ENCODE results near the gene CHST14.
A peak's percentile ranks its signal among the peaks of the same experiment; 100 is the strongest.

The CHST14 gene, protein sequence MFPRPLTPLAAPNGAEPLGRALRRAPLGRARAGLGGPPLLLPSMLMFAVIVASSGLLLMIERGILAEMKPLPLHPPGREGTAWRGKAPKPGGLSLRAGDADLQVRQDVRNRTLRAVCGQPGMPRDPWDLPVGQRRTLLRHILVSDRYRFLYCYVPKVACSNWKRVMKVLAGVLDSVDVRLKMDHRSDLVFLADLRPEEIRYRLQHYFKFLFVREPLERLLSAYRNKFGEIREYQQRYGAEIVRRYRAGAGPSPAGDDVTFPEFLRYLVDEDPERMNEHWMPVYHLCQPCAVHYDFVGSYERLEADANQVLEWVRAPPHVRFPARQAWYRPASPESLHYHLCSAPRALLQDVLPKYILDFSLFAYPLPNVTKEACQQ
- total RNA-seq, result 7.6 to 16.2 (median 8.0) reads per million in 4 experiments

DNA sequence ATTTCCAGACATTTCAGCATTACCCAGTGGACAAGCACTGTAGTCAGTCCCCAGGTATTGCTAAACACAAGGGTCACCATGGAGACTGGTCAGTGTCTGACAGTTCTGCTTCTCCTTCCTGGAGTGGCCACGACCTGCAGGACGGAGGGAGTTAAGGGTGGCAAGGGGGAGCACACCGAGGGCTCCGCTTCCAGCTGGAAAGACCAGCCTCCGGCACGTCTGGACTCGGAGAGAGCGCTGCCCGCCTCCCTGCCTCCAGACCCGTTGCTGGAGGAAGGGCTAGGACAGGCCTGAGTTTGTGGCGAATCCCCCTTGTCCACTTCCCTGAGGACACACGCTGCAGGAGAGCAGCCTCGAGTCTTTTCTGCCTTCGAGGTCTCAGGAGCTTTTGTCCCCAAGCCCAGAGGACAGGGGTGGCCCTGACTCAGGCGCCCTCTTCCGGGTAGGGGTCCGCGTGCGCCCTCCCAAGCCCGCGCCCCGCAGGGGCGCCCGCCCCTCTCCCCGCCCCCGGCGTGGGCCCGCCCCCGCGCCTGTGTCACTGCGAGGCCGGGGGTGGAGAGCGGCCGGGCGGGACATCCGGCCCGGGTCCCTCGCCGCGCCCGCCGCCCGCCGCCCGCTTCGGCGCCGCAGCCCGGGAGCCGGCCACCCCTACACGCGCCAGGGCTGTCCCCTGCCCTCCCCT is at the start of gene CHST14:
CHST14 (plus strand) TSS at position 562 of the 682 bp plus-strand sequence. CDS start 230 bp downstream, outside the sequence.
- DNase-seq, result peak; percentile 60

DNA sequence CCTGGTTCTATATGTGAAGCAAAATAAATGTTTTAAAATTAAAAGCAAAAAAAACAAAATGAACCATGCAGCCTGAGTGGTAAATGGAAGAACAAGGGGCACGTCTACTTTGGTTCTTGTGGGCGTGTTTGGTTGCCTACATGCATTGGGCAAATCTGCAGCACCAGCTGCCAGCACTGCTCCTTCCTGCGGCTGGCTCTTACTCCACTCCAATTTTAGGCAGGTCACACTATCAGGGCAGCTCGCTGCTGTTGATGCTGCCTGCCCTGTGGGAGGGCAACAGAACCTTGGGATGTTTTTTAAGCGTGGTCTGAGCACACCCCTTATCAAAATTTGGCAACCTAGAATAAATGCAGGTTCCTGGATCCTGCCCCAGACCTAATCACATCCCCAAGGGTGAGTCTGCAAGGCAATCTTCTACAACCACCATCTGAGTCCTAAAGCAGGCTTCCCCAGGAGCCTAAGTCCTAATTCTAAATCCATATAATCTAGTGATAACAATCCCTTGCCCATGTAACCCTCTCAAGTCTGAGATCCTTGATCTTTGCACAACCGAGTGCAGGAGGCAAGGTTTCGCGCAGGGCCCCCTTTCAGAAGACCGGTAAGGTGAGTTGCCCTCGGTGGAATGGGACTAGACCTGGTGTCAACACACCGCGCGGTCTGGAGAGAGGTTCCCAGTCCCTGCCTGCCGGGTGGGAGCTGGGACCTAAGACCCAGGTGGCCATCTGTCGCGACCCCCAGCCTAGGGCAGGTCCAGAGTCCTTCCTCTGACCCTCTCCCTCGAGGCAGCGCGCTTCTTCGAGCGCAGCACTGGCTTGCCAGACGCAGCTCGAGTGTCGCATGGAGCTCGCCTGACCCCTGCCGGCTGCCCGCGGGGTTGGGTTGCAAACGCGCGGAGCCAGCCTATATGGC is 49.3 kb upstream of the CHST14 start:
- peak; percentile 65 for DNase-seq

DNA sequence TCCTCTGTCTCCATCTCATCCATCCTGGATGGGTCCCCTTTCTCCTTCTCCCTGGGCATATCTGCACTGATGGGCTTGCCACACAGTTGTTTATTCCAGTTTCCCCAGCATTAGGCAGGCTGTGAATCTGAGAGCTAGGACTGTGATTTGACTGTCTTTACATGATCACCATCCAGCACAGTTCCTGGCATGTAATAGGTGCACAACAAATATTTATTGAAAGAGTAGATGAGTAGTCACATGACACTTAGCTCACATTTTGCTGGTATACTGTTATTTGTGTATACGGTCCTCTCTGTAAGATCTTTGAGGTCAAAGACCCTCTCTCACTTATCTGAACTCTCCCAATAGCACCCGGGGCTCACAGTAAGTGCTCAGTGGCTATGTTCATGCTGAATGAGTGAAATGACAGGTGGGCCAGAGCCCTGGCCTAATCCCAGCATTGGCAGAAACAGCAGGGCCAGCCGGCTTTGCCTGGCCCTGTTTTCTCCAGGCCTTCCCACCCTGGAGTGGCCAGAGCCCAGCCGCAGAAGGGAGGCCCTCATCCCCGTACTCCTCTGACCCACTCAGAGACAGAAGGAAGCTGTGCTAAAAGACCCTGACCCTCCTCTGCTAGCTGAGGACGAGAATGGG is 46.2 kb upstream of the CHST14 start:
- no peak for DNase-seq

DNA sequence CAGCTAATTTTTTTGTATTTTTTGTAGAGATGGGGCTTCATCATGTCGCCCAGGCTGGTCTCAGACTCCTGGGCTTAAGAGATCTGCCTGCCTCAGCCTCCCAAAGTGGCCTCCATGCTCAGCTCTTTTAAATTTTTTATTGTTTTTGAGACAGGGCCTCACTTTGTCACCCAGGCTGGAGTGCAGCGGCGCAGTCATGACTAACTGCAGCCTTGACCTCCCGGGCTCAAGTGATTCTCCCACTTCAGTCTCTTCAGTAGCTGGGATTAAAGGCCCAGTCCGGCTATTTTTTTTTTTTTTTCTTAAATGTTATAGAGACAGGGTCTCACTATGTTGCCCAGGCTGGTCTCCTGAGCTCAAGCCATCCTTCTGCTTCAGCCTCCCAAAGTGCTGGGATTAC is 45.1 kb upstream of the CHST14 start:
- no peak for DNase-seq

DNA sequence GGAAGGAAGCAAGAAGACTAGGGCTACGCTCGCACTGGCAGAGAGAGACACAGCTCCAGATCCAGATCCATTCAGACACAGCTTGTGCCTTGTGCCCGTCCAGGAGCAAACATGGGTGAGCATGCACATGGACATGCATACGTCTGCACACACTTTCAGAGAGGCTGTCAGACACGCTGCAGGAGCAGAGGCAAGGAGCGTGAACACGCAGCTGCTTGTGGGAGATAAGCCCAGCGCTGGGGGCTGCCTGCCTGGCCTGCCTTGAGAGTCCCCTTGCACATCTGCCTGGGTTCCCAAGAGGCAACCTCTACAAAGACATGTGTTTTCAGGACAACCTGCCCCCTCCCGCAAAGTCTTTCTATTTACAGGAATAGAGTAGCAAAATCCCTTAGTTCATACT is 43.6 kb upstream of the CHST14 start:
- DNase-seq, result no peak

DNA sequence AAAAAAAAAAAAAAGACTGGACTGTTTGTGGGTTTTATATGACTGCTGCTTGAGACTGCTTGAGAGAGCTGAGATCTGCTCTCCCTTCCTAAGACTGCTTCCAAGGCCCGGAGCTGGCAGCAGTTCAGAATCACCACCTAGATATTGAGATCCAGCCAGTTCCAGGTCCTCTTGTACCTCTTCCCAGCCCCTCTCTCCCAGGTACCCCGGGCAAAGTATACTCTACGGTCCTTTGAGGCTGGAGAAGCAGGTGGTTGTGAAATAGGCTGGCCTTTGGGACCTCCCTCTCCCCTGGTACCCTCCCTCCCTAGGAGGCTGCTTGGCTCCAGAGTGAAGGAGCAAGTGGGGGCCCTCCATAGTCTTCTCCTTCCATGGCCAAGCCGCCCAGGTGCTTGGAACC is 42.6 kb upstream of the CHST14 start:
- no peak for DNase-seq

DNA sequence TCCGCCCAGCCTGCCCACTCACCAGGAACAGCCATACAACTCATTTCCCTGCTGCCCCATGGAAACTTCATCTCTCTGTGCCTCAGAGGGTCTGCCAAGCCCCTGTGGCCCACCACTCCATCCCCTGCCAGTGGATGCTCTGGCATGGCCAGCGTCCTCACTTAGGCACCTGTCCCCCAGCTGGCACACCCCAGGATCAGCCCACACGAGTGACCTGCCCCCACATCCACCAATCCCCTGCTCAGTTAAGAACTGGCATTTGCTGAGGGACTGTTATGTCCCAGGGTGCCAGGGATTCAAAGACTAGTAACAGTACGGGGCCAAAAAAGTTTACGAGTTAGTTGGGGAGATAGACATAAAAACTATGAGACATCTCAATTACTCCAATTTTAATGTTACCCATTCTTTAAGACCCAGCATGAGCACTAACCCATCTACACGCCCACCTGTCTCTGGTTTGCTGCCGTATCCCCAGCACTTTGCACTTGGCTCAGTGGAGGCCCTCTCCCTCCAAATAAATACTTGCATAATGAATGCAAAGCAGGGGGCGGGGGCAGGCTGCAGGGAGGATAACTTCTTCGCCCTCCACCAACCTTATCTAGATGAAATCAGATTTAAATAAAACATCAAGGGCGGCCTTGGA is 41.6 kb upstream of the CHST14 start:
- DNase-seq, result no peak

DNA sequence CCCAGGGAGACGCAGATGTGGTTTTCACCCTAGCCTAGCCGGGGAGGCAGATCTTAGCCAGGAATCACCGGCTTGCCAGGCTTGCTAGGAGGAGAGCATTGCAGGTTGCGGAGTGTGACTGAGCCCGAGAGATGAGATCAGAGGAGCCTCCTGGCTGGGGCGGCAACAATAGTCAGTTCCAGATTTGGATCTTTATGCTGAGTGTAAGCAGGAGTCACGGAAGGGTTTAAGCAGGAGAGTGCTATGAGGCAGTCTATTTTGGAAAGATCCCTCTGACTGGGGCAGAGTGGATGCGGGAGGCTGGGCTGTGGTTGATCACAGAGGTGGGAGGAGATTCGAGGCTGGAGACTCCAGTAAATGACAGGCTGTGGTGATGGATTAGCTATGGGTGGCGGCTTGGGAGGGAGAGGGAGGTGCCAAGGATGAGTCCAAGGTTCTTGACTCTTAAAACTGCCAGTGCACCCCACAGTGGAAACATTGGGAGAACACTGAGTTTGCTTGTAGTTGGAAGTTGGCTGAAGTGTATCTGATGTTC is 40.4 kb upstream of the CHST14 start:
- no peak for DNase-seq

DNA sequence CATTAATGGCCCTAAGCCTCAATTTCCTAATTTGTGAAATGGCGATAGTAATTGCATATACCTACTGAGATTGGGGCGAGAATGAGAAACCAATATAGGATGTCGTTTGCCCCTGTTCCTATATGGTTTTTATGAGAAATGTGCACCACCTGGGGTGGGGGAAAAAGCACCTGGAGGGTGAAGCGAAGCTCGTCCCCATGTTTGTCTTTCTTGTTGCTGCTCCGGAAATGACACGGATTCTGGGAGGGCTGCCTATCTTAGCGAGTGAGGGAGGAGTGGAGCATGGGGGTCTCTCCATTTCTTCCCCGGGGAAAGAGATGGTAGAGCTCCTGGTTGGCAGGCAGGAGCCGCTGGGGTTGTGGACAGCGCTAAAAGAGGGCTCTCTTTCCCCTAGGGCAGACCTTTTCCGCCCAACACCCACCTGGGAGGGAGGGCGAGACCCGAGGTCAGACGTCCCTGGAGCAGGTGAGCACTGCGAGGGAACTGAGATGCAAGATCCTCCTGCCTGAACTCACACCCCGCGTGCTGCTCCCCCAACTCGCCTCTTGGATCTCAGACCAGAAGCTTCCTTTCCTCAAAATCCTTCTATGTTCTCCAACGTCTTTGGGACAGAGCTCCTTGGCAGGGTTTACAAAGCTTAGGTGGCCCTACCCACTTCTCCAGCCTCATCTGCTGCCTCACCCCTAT is 35.6 kb upstream of the CHST14 start:
- no peak for DNase-seq

DNA sequence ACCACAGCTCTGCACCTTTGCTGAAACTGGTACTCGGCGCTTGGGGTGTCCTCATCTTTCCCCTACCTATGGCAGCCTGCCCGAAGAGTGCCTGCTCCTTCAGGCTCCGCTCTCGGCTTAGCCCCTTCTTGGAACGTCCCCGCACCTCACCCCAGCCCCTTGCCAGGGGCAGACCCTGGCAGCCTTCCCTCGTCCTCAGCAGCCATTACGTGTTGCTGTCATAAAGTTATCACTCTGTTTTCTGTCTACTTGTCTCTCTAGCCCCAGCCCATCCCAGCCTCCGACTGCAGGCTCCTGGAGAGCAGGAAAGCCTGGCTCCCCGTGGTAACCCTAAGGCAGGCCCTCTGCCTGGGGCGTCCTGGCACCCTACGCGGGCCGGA is 35.1 kb upstream of the CHST14 start:
- DNase-seq, result no peak

DNA sequence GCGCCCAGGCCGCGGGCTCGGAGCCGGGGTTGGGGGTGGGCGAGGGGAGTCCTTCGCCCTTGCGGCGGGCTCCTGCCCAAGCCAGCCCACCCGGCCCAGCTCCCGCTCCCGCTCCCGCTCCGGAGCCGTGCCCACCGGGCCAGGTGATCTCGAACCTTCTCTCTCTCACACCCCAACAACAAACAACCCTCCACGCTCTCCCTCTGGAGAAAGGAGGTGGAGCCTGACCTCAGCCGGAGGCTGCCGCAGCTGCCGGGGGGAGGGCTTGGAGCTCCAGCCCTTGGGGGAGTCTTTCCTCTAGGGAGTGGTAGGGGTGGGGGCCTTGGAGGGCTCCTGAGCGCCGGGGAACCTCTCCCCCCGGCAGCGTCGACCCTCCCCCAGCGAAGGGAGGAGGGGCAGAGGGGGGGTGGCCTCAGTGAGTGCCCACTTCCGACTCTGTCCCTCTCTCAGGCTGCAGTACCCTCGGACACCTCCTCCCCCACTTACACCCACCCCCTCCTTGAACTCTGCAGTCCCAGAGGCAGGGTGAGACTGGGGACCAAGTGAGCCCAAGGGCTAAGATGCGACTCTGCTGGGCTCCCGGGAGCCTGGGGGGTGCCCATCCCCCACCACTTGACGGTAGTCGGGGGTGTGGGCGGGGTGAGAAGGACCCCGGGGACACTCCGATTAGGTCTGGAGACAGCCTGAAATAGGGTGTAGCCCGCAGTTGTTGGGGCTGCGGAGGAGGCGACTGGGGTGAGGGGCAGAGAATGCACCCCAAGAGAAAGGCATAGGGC is 34.5 kb upstream of the CHST14 start:
- DNase-seq, result no peak

DNA sequence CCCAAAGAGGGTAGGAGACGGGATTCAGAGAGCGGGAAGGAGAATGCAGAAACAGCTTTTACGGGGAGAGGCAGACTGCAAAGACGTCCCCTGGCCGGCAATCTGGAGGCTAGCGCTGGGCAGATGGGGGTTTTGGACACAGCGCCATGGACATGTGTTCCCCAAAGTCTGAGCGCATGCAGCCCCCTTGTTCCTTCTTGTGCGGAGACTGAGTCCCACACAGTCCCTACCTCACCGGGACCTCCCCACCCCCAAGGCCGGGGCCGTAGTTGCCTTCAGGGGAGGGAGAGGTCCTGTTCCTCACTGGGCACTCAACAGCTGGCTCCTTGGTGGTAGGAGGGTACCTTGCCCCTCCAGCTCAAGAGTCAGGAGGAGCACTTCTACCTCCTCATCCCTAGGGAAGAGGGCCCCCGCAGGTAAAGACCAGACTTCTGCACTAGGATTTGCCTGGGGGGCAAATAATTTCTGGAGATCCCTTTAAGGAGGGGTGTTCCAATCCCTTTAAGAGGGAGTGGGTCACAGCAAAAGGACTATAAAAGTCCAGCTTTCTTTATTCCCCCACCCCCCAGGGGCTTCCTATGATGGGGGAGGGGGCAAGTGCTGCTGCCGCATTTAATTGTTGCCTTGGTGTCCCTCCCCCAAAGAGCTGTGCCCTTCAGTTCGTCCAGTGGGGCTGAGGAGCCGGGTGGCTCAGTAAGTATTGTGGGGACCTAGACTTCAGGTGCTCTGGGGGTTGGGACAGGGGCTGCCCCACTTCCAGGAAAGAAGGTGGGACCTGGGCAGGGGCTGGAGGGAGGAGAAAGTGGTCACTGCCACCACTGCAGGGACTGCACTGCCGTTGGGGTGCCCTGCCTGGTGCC is 33.7 kb upstream of the CHST14 start:
- no peak for DNase-seq

DNA sequence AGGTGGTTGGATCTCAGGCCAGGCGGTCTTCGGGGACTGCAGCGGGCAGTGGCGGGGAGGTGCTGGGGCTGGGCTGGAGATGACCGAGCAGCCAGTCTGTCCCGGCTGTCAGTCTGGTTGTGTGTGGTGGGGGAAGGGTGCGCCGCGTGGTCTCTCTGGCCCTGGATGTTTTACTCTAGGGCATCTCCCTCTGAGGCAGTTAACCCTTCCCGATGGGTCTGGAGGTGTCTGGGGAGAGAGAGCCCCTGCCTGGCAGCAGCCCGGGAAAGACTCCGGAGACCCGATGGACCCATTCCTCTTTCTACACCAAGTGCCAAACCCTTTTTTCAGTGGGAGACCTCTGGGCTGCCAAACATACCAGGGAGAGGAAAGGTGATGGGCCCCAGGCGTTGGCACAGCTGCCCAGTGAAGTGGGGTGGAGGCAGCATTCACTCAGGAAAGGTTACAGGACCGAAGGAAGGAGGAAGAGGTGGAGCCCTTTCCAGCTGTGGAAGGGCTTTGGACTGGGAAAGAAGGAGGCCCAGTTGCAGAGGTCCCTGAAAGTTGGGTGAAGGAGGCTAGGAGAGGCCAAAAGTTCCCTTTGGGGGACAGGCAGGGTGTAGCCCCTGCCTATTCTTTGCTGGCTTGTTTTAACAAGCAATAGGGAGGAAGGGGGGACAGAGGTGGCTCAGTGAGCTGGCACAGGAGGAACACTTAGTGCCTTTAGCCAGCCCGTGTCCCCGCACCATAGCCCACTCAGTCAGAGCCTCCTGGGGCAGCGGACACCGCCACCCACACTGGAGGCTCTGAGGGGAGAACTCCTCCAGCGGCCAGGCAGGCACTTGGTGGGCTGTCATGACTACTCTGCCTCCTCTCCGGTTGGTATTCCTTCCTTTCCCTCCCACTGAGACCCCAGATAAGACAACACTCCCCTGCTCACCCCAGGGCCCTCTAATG is 32.8 kb upstream of the CHST14 start:
- no peak for DNase-seq

DNA sequence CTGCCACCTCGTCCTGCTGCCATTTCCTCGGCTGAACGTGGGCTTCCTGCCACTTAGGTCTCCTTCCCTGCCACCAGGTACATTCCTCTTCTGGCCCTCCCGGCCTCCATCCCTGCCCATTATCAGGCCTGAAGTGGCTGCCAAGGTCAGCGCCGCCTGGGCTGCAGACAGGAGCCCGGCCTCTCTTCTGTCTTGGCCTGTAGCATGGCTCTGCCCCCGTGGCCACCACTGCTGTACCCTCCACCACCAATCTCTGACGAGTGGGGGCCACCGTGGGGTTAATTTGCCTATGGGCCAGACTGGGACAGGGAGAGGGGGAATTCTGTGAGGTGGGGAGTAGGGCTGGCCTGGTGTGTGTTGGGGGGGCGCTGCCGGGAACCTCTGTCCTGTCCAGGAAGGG is 32.1 kb upstream of the CHST14 start:
- DNase-seq, result no peak

DNA sequence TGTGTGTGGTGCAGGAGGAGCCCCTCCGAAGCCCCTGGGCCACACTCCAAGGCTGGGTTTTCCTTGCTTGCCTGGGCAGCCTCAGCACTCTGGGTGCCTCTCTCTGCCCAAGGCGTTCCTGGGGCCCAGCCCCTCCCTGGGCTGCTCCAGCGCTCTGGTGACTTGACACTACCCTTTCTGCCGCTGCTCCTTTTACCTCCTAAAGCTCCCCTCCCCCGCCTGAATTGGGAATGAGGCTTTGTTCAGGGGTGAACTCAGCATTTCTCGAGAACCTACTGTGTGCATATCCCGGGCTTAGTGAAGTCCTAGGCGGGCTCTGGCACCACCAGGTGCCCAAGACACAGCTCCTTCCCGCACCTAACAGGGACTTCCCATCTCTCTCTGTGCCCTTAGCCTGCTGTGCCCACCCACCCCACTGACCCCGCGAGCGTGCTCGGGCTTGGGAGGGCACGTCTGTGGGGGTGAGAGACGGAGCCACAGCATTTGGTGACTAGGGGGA is 31.3 kb upstream of the CHST14 start:
- DNase-seq, result no peak

DNA sequence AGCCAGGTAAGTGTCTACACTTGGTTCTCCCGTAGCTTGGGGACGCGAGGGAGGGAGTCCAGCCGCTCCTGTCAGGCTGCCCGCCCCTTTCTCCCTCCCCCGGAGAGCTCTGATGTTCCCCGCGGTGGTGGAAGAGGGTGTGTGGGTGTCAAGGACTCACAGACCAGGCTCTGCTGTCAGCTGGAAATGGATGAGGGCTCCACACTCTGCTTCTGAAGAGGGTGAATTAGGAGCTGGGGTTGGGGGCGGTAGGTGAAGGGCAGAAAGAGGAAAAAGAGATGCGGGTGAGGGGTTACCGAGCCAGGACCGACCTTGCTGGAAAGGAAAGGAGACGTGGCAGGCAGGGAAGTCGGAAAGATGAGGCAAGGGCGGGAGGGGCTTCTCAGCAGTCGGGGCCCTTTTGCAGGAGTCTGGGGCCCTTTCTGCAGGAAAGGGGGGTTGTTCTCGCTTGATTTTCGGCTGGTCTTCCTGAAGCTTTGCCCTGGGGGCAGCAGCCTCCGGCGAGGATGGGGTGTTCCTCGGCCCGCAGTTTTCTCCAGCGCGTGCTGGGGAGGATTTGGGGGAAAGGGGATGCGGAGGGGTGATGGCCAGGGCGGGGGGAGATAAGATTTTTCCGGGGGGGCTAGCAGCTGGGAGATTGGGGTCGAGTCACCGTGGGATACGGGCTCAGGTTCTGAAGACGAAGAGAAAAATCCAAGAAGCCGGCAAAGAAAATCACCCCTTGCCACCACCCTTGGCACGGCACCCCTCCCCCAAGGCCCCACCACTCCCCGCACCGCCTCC is 30.6 kb upstream of the CHST14 start:
- DNase-seq, result peak; percentile 20
